Keratinocyte (primary cell): ENCODE data around the gene SCUBE2. TPM values are rescaled to one million over a fixed set of nuclear protein-coding genes. Genes with fewer than 3 reads are reported as not detected.

Source experiments
- DNase-seq: peaks from one replicate; pipeline ENCODE4 v3.0.0-alpha.2; 2011; ENCODE audit warnings: low read depth, missing footprints, low spot score
- FAIRE-seq: peaks from 2 replicates; lab custom pipeline; 2011; peaks lifted over from hg19 to GRCh38; lab: Jason Lieb, UNC
- H2AFZ ChIP-seq: 2 replicates; pipeline ENCODE4 v1.6.0; 2012; ENCODE audit warnings: low read length, control low read depth, inconsistent platforms; ENCODE audit not compliant: control insufficient read depth
- H3K27ac ChIP-seq: 2 replicates; pipeline ENCODE4 v1.5.1; 2011; ENCODE audit warnings: low read length; ENCODE audit not compliant: control insufficient read depth, insufficient read depth
- H3K27me3 ChIP-seq: 3 replicates; pipeline ENCODE4 v1.6.0; 2011; ENCODE audit warnings: low read length; ENCODE audit not compliant: control insufficient read depth, insufficient read depth; ENCODE audit errors: extremely low read depth
- H3K36me3 ChIP-seq, 2 experiments: 2 replicates in 1 of 2; 3 replicates in 1 of 2; pipeline ENCODE4 v1.5.1; 2011; ENCODE audit warnings: low read length in 2 of 2, mild to moderate bottlenecking in 1 of 2; ENCODE audit not compliant: control insufficient read depth in 2 of 2, insufficient read depth in 2 of 2; ENCODE audit errors: extremely low read depth in 1 of 2
- H3K4me1 ChIP-seq: 3 replicates; pipeline ENCODE4 v1.5.1; 2011; ENCODE audit warnings: low read length; ENCODE audit not compliant: control insufficient read depth, insufficient read depth; ENCODE audit errors: extremely low read depth
- H3K4me2 ChIP-seq: 3 replicates; pipeline ENCODE4 v1.6.0; 2011; ENCODE audit warnings: low read depth, low read length; ENCODE audit not compliant: control insufficient read depth, insufficient read depth; ENCODE audit errors: extremely low read depth
- H3K4me3 ChIP-seq, 3 experiments: fragments of 200-600 bp in 1 of 3; sonication (generic) in 1 of 3; 2 replicates in 2 of 3; 3 replicates in 1 of 3; pipeline ENCODE4 v1.5.1; 2011 to 2016; ENCODE audit warnings: low read length in 3 of 3, mild to moderate bottlenecking in 3 of 3, control low read depth in 2 of 3, inconsistent platforms in 1 of 3, low read depth in 1 of 3, mixed read lengths in 1 of 3, mixed run types in 1 of 3, moderate library complexity in 1 of 3; ENCODE audit not compliant: control insufficient read depth in 2 of 3, insufficient read depth in 2 of 3; ENCODE audit errors: extremely low read depth in 1 of 3
- H3K79me2 ChIP-seq: 2 replicates; pipeline ENCODE4 v1.6.0; 2012; ENCODE audit warnings: low read length; ENCODE audit not compliant: control insufficient read depth, insufficient read depth
- H3K9ac ChIP-seq: 3 replicates; pipeline ENCODE4 v1.6.0; 2011; ENCODE audit warnings: low read length; ENCODE audit not compliant: control insufficient read depth, insufficient read depth; ENCODE audit errors: extremely low read depth
- H3K9me1 ChIP-seq: 3 replicates; pipeline ENCODE4 v1.6.0; 2011; ENCODE audit warnings: low read length; ENCODE audit not compliant: control insufficient read depth, insufficient read depth; ENCODE audit errors: extremely low read depth
- H3K9me3 ChIP-seq: 2 replicates; pipeline ENCODE4 v1.5.1; 2012; ENCODE audit warnings: low read depth, low read length; ENCODE audit not compliant: control insufficient read depth
- H4K20me1 ChIP-seq: 3 replicates; pipeline ENCODE4 v1.6.0; 2011; ENCODE audit warnings: low read length; ENCODE audit not compliant: control insufficient read depth, insufficient read depth; ENCODE audit errors: extremely low read depth
- CTCF ChIP-seq, 3 experiments: IDR thresholded peaks in 1 of 3; conservative IDR thresholded peaks in 1 of 3; optimal IDR thresholded peaks in 1 of 3; 2 replicates in 2 of 3; 3 replicates in 1 of 3; pipeline versions ENCODE3 to v1.5.1; 2011; ENCODE audit warnings: low read length in 3 of 3, mild to moderate bottlenecking in 3 of 3, moderate library complexity in 2 of 3, control low read depth in 1 of 3, inconsistent platforms in 1 of 3; ENCODE audit not compliant: insufficient read depth in 2 of 3; ENCODE audit errors: extremely low read depth in 1 of 3
- EZH2 ChIP-seq: IDR thresholded peaks from one replicate; pipeline ENCODE4 v1.6.1; 2012; ENCODE audit warnings: inconsistent platforms, mild to moderate bottlenecking, low read length, moderate library complexity
- dilution Hi-C: fragments of 300-500 bp; cut with MboI; formaldehyde crosslinking; loops from one replicate; pipeline ENCODE4 v1.7.0; 2020; ENCODE audit warnings: low sequenced_read_pairs; ENCODE audit not compliant: extremely low pct_ligation_motif_present
- polyA plus RNA-seq, 5 experiments: library from polyadenylated mRNA; depleted of rRNA in 3 of 5; stranded (reverse) in 3 of 5; stranded (forward) in 1 of 5; unstranded in 1 of 5; fragments of >200 nt; gene quantifications; 1 replicate in 1 of 5; 2 replicates in 3 of 5; 3 replicates in 1 of 5; pipeline versions ENCODE4 v1.2.1 to v1.2.3, GENCODE V29; 2011 to 2012; ENCODE audit warnings: missing spikeins in 2 of 5, low read depth in 1 of 5, low replicate concordance in 1 of 5

SCUBE2 gene
- polyA plus RNA-seq, 1 donor (not counting 4 experiments of a cell fraction or from before 2014, with no cell fraction given) = 1.5 TPM

GRCh38 chr11:9089636-9090035 is 1.8 kb downstream of the SCUBE2 start:
- dilution Hi-C loops = no loop called here
- Histone ChIP-seq H2AFZ (no peak overlapping the region), H3K36me3 (no peaks in the 10 kb centered on the region), H3K27me3 (peaks cover 16% of the 10 kb centered on the region), H3K4me1 (peaks cover 8% of the 10 kb centered on the region), H3K79me2 (no peaks in the 10 kb centered on the region), H3K9ac (no peak overlapping the region), H4K20me1 (no peaks in the 10 kb centered on the region), H3K27ac (no peak overlapping the region), H3K9me1 (no peaks in the 10 kb centered on the region), H3K9me3 (no peaks in the 10 kb centered on the region), H3K4me3 (no peak overlapping the region), H3K4me2 (no peak overlapping the region)
- peak; percentile 65 for FAIRE-seq
- DNase-seq = peak; percentile 40
- TF ChIP-seq EZH2 (no peak), CTCF (optimal IDR thresholded peaks at IDR 0.05 in 1 of 3, IDR thresholded peaks at IDR 0.05 in 1 of 3, conservative IDR thresholded peaks at IDR 0.05 in 1 of 3; ENCODE audit: extremely low read depth in 1 of 3, insufficient read depth in 2 of 3, low read length in 3 of 3) (no peak)

GRCh38 chr11:9089061-9089460 is 2.3 kb downstream of the SCUBE2 start:
- H3K4me2 ChIP-seq = no peak overlapping the region
- no peak overlapping the region for H3K27ac ChIP-seq
- H3K36me3 ChIP-seq = no peaks in the 10 kb centered on the region
- dilution Hi-C loops = no loop called here
- no peaks in the 10 kb centered on the region for H4K20me1 ChIP-seq
- H3K9me3 ChIP-seq = no peaks in the 10 kb centered on the region
- H3K9ac ChIP-seq = no peak overlapping the region
- H3K9me1 ChIP-seq = no peaks in the 10 kb centered on the region
- H3K4me1 ChIP-seq = peaks cover 8% of the 10 kb centered on the region
- H3K4me3 ChIP-seq = no peak overlapping the region
- peaks cover 16% of the 10 kb centered on the region for H3K27me3 ChIP-seq
- no peak overlapping the region for H2AFZ ChIP-seq
- DNase-seq (no peak), FAIRE-seq (no peak)
- no peaks in the 10 kb centered on the region for H3K79me2 ChIP-seq
- TF ChIP-seq CTCF (optimal IDR thresholded peaks at IDR 0.05 in 1 of 3, IDR thresholded peaks at IDR 0.05 in 1 of 3, conservative IDR thresholded peaks at IDR 0.05 in 1 of 3; ENCODE audit: extremely low read depth in 1 of 3, insufficient read depth in 2 of 3, low read length in 3 of 3) = no peak
- no peak for TF ChIP-seq EZH2
